ENCODE data around the gene ZNF608. TPM values are rescaled to one million over a fixed set of nuclear protein-coding genes. Genes with fewer than 3 reads are reported as not detected.

ZNF608 gene, protein sequence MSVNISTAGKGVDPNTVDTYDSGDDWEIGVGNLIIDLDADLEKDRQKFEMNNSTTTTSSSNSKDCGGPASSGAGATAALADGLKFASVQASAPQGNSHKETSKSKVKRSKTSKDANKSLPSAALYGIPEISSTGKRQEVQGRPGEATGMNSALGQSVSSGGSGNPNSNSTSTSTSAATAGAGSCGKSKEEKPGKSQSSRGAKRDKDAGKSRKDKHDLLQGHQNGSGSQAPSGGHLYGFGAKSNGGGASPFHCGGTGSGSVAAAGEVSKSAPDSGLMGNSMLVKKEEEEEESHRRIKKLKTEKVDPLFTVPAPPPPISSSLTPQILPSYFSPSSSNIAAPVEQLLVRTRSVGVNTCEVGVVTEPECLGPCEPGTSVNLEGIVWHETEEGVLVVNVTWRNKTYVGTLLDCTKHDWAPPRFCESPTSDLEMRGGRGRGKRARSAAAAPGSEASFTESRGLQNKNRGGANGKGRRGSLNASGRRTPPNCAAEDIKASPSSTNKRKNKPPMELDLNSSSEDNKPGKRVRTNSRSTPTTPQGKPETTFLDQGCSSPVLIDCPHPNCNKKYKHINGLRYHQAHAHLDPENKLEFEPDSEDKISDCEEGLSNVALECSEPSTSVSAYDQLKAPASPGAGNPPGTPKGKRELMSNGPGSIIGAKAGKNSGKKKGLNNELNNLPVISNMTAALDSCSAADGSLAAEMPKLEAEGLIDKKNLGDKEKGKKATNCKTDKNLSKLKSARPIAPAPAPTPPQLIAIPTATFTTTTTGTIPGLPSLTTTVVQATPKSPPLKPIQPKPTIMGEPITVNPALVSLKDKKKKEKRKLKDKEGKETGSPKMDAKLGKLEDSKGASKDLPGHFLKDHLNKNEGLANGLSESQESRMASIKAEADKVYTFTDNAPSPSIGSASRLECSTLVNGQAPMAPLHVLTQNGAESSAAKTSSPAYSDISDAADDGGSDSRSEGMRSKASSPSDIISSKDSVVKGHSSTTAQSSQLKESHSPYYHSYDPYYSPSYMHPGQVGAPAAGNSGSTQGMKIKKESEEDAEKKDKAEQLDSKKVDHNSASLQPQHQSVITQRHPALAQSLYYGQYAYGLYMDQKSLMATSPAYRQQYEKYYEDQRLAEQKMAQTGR (N-terminal part only)
- 2.6 and 8.4 TPM in 2 replicates for total RNA-seq

DNA sequence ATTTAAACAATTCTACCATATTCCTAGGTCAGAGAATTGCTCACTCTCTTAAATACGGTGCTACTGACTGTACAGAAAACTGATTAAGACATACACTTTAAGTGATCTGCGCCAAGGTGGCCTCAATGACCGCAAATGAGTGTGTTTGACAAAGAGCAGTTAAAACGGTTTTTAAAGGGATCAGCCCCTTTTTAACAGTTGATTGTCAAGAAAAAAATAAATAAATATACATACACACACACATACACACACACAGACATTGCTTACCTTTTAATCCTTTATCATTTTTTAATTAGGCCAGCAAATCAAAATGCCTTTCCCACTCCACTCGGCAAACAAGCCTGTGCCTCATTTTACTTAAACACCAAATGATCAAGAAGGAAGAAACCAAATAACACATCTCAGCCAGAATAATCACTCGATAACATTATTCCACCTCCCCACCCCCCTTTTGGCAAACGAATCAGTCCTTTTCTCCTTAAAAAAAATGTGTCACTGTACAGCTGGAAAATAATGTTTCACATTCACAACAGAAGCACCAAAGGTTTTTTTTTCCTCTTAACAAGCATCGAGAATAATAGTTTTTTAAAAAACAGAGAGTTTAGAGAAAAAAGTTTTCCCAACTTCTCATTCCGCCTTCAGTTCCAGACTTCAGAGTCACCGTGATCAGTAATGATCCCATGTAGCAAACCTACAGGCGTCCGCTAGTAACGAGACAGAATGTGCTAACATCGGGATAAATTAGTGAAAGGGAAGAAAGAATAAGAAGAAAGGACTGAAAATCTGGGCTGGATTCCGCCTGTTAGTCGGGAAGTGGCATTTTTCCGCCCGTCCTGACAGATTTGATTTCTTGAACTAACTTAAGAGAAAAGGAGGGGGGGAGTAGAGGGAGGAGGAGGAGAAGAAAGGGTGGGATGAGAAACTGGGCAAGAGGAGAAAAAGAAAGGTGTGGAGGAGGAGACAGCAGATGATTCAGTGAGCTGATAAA is at the start of gene ZNF608:
TSS of gene ZNF608 (minus strand) at position 712 of the 988 bp plus-strand sequence. CDS start 1,650 bp downstream, outside the sequence.
- H3K4me3 ChIP-seq (ENCODE audit: low read depth, low read length), result peak within 1 kb of the TSS; percentile 72
- peak; percentile 71 for DNase-seq (ENCODE audit: low read depth)
- TF ChIP-seq, protein P1, sequence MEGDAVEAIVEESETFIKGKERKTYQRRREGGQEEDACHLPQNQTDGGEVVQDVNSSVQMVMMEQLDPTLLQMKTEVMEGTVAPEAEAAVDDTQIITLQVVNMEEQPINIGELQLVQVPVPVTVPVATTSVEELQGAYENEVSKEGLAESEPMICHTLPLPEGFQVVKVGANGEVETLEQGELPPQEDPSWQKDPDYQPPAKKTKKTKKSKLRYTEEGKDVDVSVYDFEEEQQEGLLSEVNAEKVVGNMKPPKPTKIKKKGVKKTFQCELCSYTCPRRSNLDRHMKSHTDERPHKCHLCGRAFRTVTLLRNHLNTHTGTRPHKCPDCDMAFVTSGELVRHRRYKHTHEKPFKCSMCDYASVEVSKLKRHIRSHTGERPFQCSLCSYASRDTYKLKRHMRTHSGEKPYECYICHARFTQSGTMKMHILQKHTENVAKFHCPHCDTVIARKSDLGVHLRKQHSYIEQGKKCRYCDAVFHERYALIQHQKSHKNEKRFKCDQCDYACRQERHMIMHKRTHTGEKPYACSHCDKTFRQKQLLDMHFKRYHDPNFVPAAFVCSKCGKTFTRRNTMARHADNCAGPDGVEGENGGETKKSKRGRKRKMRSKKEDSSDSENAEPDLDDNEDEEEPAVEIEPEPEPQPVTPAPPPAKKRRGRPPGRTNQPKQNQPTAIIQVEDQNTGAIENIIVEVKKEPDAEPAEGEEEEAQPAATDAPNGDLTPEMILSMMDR (IDR thresholded peaks at IDR 0.05; ENCODE audit: insufficient read depth, low read depth, low read length), result no peak

DNA sequence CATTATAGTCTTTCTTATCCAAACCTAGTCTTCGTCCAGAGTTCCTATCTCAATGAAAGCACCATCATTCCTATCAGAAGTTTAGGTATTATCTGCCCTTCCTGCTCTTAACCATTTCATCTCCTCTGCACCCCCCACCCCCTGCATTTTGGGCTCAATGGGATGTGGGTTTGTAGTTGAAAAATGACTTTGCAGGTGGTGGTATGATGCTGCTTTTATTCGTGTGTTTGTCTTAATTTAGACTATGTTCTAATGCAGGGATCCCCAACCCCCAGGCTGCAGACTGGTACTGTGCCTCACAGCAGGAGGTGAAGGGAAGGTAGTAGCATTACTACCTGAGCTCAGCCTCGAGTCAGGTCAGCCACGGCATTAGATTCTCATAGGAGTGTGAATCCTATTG is 49.4 kb upstream of the ZNF608 start:
- H3K4me3 ChIP-seq (ENCODE audit: low read depth, low read length), result no peak overlapping the region
- TF ChIP-seq, protein P1 (IDR thresholded peaks at IDR 0.05; ENCODE audit: insufficient read depth, low read depth, low read length), result no peak
- DNase-seq (ENCODE audit: low read depth), result no peak

DNA sequence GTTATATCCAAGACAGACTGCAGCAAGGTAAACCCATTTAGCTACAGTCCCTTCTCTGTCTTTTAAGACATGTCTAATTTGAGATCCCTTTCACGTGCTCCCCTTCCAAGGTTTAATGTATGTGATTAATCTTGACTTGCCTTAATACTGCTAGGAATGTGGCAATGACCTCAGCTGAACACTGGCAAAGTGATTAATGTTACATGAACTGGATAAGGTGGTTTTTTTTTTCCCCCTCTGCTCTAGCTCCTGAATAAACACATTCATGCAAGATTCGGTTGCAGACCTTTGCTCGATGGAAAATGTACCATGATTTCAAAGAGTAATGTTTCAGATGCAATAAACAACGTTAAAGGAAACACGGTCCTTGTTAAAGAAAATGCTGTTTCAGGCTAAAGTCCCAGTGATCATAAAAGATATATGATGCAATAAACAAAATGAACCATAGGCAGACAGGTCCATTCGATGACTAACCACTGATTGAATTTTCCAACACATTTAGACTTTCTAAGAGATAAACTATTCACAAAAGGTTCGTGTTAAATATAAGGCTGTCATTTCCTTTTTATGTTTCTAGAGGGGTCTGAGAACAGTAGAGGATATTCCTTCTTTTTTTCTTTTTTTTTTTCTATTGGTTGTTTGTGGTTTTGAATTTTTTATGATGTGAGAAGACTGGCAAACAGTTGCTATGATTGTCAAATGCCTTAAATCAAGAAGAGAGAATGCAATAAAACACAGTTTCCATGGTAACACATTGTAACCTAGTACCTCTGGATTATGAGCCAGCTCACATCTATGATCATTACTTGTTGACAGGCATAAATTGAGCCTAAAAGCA is 44.7 kb upstream of the ZNF608 start:
- TF ChIP-seq, protein P1 (IDR thresholded peaks at IDR 0.05; ENCODE audit: insufficient read depth, low read depth, low read length), result no peak
- peak; percentile 66 for DNase-seq (ENCODE audit: low read depth)
- no peak overlapping the region for H3K4me3 ChIP-seq (ENCODE audit: low read depth, low read length)

DNA sequence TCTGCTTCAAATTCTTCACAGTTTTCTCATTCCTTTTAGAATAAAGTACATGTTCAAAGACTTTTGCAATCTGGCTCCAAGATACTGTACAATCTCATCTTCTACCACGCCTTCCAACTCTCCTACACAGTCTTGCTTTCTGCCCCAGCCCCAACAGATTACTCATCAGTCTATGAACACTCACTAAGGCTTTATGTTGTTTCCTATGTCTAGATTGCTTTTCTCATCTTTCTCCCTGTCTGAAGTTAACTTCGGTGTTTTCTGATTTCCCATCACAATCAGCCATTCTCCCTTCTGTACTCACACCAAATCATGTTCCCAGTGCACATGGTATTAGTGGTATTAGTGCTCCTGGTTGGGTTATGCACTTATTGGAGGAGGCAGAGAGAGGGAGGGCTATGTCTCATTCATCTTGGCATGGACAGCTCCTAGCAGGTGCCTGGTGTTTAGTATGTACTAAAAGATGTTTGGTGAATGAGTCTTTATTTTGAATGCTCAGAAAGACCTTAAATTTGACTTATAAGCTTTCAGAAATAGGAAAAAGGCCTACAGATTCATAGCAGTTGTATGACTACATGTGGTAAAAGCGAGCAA is 44.0 kb upstream of the ZNF608 start:
- H3K4me3 ChIP-seq (ENCODE audit: low read depth, low read length), result no peak overlapping the region
- DNase-seq (ENCODE audit: low read depth), result peak; percentile 43
- TF ChIP-seq, protein P1 (IDR thresholded peaks at IDR 0.05; ENCODE audit: insufficient read depth, low read depth, low read length), result no peak

DNA sequence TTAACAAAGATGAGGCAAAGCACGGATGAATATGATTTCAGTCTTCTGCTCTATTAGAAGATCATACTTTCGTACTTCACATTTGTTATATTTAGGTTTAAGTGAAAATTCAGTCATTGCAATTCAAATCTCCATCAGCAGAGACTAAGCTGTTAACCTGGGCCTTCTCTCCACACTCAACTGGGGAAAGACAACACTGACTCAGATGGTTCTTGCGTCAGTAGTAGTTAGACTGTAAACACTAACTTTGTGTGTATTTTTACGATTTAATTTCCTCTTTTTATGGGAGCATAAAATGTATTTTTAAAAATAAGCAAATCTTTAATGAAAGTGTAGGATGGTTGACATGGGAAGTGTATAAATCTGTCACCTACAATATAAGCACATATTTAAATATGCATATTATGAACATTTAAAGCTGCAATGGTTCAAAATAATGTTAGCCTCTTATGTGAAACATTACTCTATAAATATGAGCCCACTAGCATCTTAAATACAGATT is 42.7 kb upstream of the ZNF608 start:
- H3K4me3 ChIP-seq (ENCODE audit: low read depth, low read length), result no peak overlapping the region
- TF ChIP-seq, protein P1 (IDR thresholded peaks at IDR 0.05; ENCODE audit: insufficient read depth, low read depth, low read length), result no peak
- DNase-seq (ENCODE audit: low read depth), result peak; percentile 58

All from fibroblast of villous mesenchyme (primary cell).